ENCODE measurements around the gene ASB2. TPM values are rescaled to one million over a fixed set of nuclear protein-coding genes. Genes with fewer than 3 reads are reported as not detected.

Gene ASB2
- total RNA-seq, 1 donor from 2014 or later = 24.1 TPM

DNA sequence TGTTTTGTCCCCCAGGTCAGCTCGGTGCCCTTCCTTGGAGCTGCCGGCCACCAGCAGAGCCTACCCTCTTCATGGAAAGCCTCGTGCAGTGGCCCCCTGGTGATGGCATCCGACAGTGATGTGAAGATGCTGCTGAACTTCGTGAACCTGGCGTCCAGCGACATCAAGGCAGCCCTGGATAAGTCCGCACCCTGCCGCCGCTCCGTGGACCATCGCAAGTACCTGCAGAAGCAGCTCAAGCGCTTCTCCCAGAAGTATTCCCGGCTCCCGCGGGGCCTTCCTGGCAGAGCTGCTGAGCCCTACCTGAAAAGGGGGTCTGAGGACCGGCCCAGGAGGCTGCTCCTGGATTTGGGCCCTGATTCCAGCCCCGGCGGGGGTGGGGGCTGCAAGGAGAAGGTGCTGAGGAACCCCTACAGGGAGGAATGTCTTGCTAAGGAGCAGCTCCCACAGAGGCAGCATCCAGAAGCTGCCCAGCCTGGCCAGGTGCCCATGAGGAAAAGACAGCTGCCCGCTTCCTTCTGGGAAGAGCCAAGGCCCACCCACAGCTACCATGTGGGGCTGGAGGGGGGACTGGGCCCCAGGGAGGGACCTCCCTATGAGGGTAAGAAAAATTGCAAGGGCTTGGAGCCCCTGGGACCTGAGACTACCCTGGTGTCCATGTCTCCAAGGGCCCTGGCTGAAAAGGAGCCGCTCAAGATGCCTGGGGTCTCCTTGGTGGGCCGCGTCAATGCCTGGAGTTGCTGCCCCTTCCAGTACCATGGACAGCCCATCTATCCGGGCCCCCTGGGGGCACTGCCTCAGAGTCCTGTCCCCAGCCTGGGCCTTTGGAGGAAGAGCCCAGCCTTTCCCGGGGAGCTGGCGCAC, 48.0 kb downstream of the ASB2 start:
- Histone ChIP-seq H3K27me3 (no peaks in the 10 kb centered on the region), H3K27ac (no peak overlapping the region), H3K9me3 (no peaks in the 10 kb centered on the region), H3K4me1 (no peaks in the 10 kb centered on the region), H3K4me3 (no peak overlapping the region), H3K36me3 (no peaks in the 10 kb centered on the region)
- intact Hi-C loops (cut with DNase I) = no loop called here
- no peak for DNase-seq (ENCODE audit: extremely low spot score in 2 of 2)
- TF ChIP-seq POLR2A (IDR thresholded peaks at IDR 0.05) = no peak
- TF ChIP-seq, protein P1, sequence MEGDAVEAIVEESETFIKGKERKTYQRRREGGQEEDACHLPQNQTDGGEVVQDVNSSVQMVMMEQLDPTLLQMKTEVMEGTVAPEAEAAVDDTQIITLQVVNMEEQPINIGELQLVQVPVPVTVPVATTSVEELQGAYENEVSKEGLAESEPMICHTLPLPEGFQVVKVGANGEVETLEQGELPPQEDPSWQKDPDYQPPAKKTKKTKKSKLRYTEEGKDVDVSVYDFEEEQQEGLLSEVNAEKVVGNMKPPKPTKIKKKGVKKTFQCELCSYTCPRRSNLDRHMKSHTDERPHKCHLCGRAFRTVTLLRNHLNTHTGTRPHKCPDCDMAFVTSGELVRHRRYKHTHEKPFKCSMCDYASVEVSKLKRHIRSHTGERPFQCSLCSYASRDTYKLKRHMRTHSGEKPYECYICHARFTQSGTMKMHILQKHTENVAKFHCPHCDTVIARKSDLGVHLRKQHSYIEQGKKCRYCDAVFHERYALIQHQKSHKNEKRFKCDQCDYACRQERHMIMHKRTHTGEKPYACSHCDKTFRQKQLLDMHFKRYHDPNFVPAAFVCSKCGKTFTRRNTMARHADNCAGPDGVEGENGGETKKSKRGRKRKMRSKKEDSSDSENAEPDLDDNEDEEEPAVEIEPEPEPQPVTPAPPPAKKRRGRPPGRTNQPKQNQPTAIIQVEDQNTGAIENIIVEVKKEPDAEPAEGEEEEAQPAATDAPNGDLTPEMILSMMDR (IDR thresholded peaks at IDR 0.05) = no peak
- no peak for TF ChIP-seq POLR2AphosphoS5 (IDR thresholded peaks at IDR 0.05; ENCODE audit: insufficient read depth in 1 of 2, low read depth in 1 of 2)

DNA sequence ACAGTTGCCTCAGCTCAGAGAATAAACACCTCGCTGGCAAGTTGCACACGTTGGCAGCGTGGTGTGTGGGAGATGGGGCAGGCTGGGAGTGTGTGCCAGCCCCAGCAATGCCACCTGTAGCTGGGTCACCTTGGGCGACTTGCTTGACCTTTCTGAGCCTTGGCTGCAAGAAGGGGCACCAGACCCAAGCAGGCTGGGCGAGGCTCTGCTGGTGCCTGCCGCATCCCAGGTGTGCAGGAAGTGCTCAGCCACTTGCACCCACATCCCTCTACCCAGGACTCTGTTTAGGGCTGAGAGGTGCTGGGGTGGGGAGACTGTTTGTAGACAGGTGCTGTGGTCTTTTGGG, 48.6 kb downstream of the ASB2 start:
- no peaks in the 10 kb centered on the region for H3K27me3 ChIP-seq
- H3K27ac ChIP-seq = no peak overlapping the region
- H3K4me3 ChIP-seq = no peak overlapping the region
- no peak for DNase-seq (ENCODE audit: extremely low spot score in 2 of 2)
- intact Hi-C loops (cut with DNase I) = no loop called here
- H3K9me3 ChIP-seq = no peaks in the 10 kb centered on the region
- no peaks in the 10 kb centered on the region for H3K36me3 ChIP-seq
- TF ChIP-seq, protein P1 (IDR thresholded peaks at IDR 0.05) = no peak
- TF ChIP-seq POLR2A (IDR thresholded peaks at IDR 0.05) (no peak), POLR2AphosphoS5 (IDR thresholded peaks at IDR 0.05; ENCODE audit: insufficient read depth in 1 of 2, low read depth in 1 of 2) (no peak)
- H3K4me1 ChIP-seq = no peaks in the 10 kb centered on the region

- TF ChIP-seq POLR2A (IDR thresholded peaks at IDR 0.05) = no peak
- no peak for TF ChIP-seq POLR2AphosphoS5 (IDR thresholded peaks at IDR 0.05; ENCODE audit: insufficient read depth in 1 of 2, low read depth in 1 of 2)
- TF ChIP-seq, protein P1 (IDR thresholded peaks at IDR 0.05) = no peak
- intact Hi-C loops (cut with DNase I) = no loop called here
- H3K4me3 ChIP-seq = no peak within 1 kb of the TSS
- no peak within 1 kb of the TSS for H3K27ac ChIP-seq
- H3K36me3 ChIP-seq = no peaks in the 10 kb centered on the region
- no peak for DNase-seq (ENCODE audit: extremely low spot score in 2 of 2)
- H3K9me3 ChIP-seq = no peaks in the 10 kb centered on the region
- no peaks in the 10 kb centered on the region for H3K4me1 ChIP-seq
- no peaks in the 10 kb centered on the region for H3K27me3 ChIP-seq
Measured at GRCh38 chr14:93926873-93927799, 49.2 kb downstream of the ASB2 start, which contains the start of gene FAM181A. Gene FAM181A (plus strand): TSS chr14:93927344. CDS start chr14:93928286, 942 bp downstream.

GRCh38 chr14:93926245-93926872, 50.0 kb downstream of the ASB2 start:
- H3K27me3 ChIP-seq = no peaks in the 10 kb centered on the region
- H3K36me3 ChIP-seq = no peaks in the 10 kb centered on the region
- H3K27ac ChIP-seq = no peak overlapping the region
- H3K9me3 ChIP-seq = no peaks in the 10 kb centered on the region
- TF ChIP-seq, protein P1 (IDR thresholded peaks at IDR 0.05) = no peak
- TF ChIP-seq POLR2AphosphoS5 (IDR thresholded peaks at IDR 0.05; ENCODE audit: insufficient read depth in 1 of 2, low read depth in 1 of 2) (no peak), POLR2A (IDR thresholded peaks at IDR 0.05) (no peak)
- no peak overlapping the region for H3K4me3 ChIP-seq
- no peak for DNase-seq (ENCODE audit: extremely low spot score in 2 of 2)
- no peaks in the 10 kb centered on the region for H3K4me1 ChIP-seq
- intact Hi-C loops (cut with DNase I) = no loop called here
